Transverse colon (tissue), 4 donors: ENCODE results near the gene PRRT4.

Source experiments
- POLR2A ChIP-seq: fragments of 450-650 bp; IDR thresholded peaks from one replicate; pipeline ENCODE4 v1.6.1; 2016; ENCODE audit warnings: antibody characterized with exemption, mild to moderate bottlenecking, moderate library complexity
- POLR2AphosphoS5 ChIP-seq, 3 donors: sonication (generic); formaldehyde crosslinking; IDR thresholded peaks; one replicate each; pipeline ENCODE4 v1.6.1; 2016; ENCODE audit warnings: antibody characterized with exemption in 3 of 3
- TF ChIP-seq, protein P1 (sequence below), 5 experiments: fragments of 200-600 bp in 3 of 5; fragments of 450-650 bp in 2 of 5; sonication (generic) in 3 of 5; IDR thresholded peaks; 1 replicate in 2 of 5; 2 replicates in 3 of 5; pipeline ENCODE4 v1.5.1; 2016 to 2017; ENCODE audit warnings: antibody characterized with exemption in 5 of 5, inconsistent platforms in 3 of 5, mild to moderate bottlenecking in 2 of 5, moderate library complexity in 1 of 5

DNA sequence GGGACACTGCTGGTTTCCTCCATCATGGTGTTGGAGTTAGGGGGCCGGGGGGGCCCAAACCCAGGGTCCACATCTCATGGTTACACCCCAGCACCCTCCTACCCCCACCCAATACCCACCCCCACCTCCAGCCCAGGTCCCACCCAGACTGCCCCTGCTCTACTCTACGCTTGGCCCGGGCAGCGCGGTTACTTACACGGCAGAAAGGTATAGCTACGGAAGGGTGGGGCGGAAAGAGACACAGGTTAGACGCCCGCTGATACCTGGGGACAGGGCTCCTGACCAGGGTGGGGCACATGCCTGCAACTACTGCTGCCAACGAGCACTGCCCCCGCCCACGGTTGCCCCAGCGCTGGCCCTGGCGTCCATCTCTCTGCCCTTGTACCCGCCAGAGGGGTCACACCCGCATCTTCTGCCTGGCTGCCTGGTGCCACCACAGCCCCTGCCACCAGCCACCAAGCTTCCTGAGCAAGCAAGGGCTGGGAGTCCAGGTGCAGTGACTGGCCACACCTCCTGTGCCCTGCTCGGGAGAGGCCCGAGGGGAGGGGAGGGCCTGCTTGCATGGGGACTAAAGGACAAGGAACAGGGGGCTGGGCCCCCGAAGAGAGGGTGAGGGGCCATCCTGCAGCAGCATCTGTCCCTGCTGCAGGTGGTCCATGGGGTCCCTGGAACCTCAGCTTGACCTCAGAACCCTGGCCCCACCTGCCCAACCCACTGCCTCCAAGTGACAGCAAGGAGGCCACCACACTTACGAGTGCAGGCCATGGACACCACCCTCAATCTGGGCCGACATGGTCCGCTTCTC, 32.2 kb upstream of the PRRT4 start:
- TF ChIP-seq POLR2A (no peak), POLR2AphosphoS5 (IDR thresholded peaks at IDR 0.05) (no peak)
- TF ChIP-seq, protein P1, sequence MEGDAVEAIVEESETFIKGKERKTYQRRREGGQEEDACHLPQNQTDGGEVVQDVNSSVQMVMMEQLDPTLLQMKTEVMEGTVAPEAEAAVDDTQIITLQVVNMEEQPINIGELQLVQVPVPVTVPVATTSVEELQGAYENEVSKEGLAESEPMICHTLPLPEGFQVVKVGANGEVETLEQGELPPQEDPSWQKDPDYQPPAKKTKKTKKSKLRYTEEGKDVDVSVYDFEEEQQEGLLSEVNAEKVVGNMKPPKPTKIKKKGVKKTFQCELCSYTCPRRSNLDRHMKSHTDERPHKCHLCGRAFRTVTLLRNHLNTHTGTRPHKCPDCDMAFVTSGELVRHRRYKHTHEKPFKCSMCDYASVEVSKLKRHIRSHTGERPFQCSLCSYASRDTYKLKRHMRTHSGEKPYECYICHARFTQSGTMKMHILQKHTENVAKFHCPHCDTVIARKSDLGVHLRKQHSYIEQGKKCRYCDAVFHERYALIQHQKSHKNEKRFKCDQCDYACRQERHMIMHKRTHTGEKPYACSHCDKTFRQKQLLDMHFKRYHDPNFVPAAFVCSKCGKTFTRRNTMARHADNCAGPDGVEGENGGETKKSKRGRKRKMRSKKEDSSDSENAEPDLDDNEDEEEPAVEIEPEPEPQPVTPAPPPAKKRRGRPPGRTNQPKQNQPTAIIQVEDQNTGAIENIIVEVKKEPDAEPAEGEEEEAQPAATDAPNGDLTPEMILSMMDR (IDR thresholded peaks at IDR 0.05), result no peak
